ENCODE data around the gene OCEL1. TPM values are rescaled to one million over a fixed set of nuclear protein-coding genes. Genes with fewer than 3 reads are reported as not detected.

The OCEL1 gene
- total RNA-seq, 4 donors from 2014 or later = 1.8 to 6.9 (median 4.1) TPM

GRCh38 chr19:17248011-17248776 is 22.2 kb downstream of the OCEL1 start:
- no peaks in the 10 kb centered on the region for H3K36me3 ChIP-seq
- 69 to 71% methylated on average over 14 to 15 of the region's 21 CpGs for WGBS, 2 donors
- no peak for DNase-seq
- H3K4me1 ChIP-seq = peaks cover 17 to 61% (median 30%) of the 10 kb centered on the region in 3 donors
- H3K27me3 ChIP-seq = no peaks in the 10 kb centered on the region
- intact Hi-C loops (cut with DNase I) = no loop called here
- no peaks in the 10 kb centered on the region for H3K9me3 ChIP-seq
- H3K4me3 ChIP-seq = no peak overlapping the region
- peak overlapping the region; percentile 42 to 94 (median 80) for H3K27ac ChIP-seq
- TF ChIP-seq CTCF (IDR thresholded peaks at IDR 0.05) = no peak
- no peak for TF ChIP-seq POLR2A (IDR thresholded peaks at IDR 0.05)

- H3K9me3 ChIP-seq = no peaks in the 10 kb centered on the region
- no peak overlapping the region for H3K4me3 ChIP-seq
- intact Hi-C loops (cut with DNase I) = no loop called here
- H3K27me3 ChIP-seq = no peaks in the 10 kb centered on the region
- peak overlapping the region in 2 of 4 donors; percentile 16 to 94 for H3K27ac ChIP-seq
- H3K36me3 ChIP-seq = no peaks in the 10 kb centered on the region
- 80 to 93% methylated on average over 6 to 7 of the region's 15 CpGs for WGBS, 2 donors
- DNase-seq = no peak
- TF ChIP-seq POLR2A (IDR thresholded peaks at IDR 0.05) = no peak
- TF ChIP-seq CTCF (IDR thresholded peaks at IDR 0.05) = no peak
- peaks cover 17 to 44% (median 26%) of the 10 kb centered on the region in 3 donors for H3K4me1 ChIP-seq
Measured at GRCh38 chr19:17249887-17250548, 24.0 kb downstream of the OCEL1 start.

GRCh38 chr19:17254636-17255035 is 28.6 kb downstream of the OCEL1 start:
- intact Hi-C loops (cut with DNase I) = no loop called here
- 79 to 85% methylated on average over 8 to 9 of the region's 10 CpGs for WGBS, 2 donors

GRCh38 chr19:17255150-17255621 is 29.2 kb downstream of the OCEL1 start:
- TF ChIP-seq POLR2A (IDR thresholded peaks at IDR 0.05) (no peak), CTCF (IDR thresholded peaks at IDR 0.05) (no peak)
- intact Hi-C loops (cut with DNase I) = no loop called here

More at GRCh38 chr19:17254636-17255035, 28.6 kb downstream of the OCEL1 start:
- Histone ChIP-seq H3K9me3 (peaks cover 0 to 7% (median 0%) of the 10 kb centered on the region in 3 donors), H3K27me3 (no peaks in the 10 kb centered on the region), H3K27ac (no peak overlapping the region), H3K4me1 (peaks cover 0 to 7% (median 0%) of the 10 kb centered on the region in 3 donors), H3K4me3 (no peak overlapping the region), H3K36me3 (no peaks in the 10 kb centered on the region)
- no peak for TF ChIP-seq POLR2A (IDR thresholded peaks at IDR 0.05)
- no peak for TF ChIP-seq CTCF (IDR thresholded peaks at IDR 0.05)
- DNase-seq = no peak

GRCh38 chr19:17256130-17256529 is 30.1 kb downstream of the OCEL1 start:
- Histone ChIP-seq H3K36me3 (no peaks in the 10 kb centered on the region), H3K4me1 (peaks cover 0 to 7% (median 0%) of the 10 kb centered on the region in 3 donors), H3K27ac (no peak overlapping the region), H3K9me3 (peaks cover 0 to 9% (median 0%) of the 10 kb centered on the region in 3 donors), H3K4me3 (no peak overlapping the region), H3K27me3 (no peaks in the 10 kb centered on the region)
- WGBS, 2 donors = 65 to 68% methylated on average over 2 of the region's 3 CpGs
- intact Hi-C loops (cut with DNase I) = no loop called here
- DNase-seq = no peak
- TF ChIP-seq CTCF (IDR thresholded peaks at IDR 0.05) (no peak), POLR2A (IDR thresholded peaks at IDR 0.05) (no peak)

More at GRCh38 chr19:17255150-17255621, 29.2 kb downstream of the OCEL1 start:
- Histone ChIP-seq H3K27me3 (no peaks in the 10 kb centered on the region), H3K9me3 (peaks cover 0 to 9% (median 0%) of the 10 kb centered on the region in 3 donors), H3K4me1 (peaks cover 0 to 1% (median 0%) of the 10 kb centered on the region in 3 donors), H3K36me3 (no peaks in the 10 kb centered on the region), H3K4me3 (no peak overlapping the region), H3K27ac (no peak overlapping the region)
- WGBS, 2 donors = 59 to 66% methylated on average over 5 to 9 of the region's 18 CpGs
- DNase-seq = no peak
